Astrocyte of the spinal cord (primary cell): ENCODE results near the gene FAM234B.

ENCODE experiments used
- DNase-seq: peaks from one replicate; pipeline ENCODE4 v3.0.0; 2011; ENCODE audit warnings: low read depth, low spot score
- H3K4me3 ChIP-seq: 2 replicates; pipeline ENCODE4 v1.5.1; 2011; ENCODE audit warnings: low read depth, mild to moderate bottlenecking, low read length, moderate library complexity
- in situ Hi-C: cut with HindIII; loops from 2 replicates; pipeline ENCODE4 v1.10.0; 2017; ENCODE audit warnings: low sequenced_read_pairs
- TF ChIP-seq, protein P1 (sequence below): IDR thresholded peaks from 2 replicates; pipeline ENCODE4 v1.5.1; 2012; ENCODE audit warnings: low read depth, mild to moderate bottlenecking, low read length, inconsistent platforms

FAM234B gene

DNA sequence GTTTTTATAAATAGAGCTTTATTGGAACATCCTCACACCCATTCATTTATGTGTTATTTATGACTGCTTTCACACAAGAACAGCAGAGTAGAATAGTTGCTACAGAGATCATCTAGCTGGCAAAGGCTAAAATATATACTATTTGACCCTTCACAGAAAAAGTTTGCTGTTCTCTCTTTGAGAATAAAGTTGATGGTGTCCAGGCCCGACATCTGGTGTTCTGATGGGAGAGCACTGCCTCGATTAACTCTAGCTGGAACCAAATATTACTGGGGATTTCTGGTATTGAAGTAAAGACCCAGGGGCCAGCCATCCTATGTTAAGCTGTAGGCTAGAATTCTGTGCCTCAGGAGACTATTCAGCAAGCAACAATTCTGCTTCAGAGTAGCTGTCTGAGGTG lies 21.8 kb downstream of the FAM234B start:
- no peak for DNase-seq

DNA sequence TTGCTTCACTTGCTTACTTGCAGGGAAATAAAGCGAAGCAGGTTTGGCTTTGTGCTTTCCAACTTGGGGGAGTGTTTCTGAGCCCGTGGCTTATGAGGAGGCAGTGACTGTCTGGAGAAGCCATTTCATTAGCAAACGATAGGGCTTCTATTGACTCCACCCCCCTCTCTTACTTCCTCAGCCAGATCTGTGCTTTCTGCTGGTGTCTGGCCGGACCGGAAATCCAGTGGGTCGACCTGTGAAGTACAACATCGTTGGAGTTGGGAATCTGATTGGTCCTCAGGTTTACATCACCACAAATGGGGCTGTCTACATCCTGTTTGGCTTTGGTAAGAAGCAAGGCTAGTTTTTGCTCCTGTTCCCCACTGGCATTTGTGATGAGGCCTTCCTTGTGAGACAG lies 22.3 kb downstream of the FAM234B start:
- no peak for DNase-seq
- H3K4me3 ChIP-seq, result no peak overlapping the region
- TF ChIP-seq, protein P1, sequence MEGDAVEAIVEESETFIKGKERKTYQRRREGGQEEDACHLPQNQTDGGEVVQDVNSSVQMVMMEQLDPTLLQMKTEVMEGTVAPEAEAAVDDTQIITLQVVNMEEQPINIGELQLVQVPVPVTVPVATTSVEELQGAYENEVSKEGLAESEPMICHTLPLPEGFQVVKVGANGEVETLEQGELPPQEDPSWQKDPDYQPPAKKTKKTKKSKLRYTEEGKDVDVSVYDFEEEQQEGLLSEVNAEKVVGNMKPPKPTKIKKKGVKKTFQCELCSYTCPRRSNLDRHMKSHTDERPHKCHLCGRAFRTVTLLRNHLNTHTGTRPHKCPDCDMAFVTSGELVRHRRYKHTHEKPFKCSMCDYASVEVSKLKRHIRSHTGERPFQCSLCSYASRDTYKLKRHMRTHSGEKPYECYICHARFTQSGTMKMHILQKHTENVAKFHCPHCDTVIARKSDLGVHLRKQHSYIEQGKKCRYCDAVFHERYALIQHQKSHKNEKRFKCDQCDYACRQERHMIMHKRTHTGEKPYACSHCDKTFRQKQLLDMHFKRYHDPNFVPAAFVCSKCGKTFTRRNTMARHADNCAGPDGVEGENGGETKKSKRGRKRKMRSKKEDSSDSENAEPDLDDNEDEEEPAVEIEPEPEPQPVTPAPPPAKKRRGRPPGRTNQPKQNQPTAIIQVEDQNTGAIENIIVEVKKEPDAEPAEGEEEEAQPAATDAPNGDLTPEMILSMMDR, result no peak
- in situ Hi-C loops, result no loop called here

More for the DNA sequence above, 21.8 kb downstream of the FAM234B start:
- TF ChIP-seq, protein P1, result no peak
- H3K4me3 ChIP-seq, result no peak overlapping the region
- in situ Hi-C loops, result no loop called here

DNA sequence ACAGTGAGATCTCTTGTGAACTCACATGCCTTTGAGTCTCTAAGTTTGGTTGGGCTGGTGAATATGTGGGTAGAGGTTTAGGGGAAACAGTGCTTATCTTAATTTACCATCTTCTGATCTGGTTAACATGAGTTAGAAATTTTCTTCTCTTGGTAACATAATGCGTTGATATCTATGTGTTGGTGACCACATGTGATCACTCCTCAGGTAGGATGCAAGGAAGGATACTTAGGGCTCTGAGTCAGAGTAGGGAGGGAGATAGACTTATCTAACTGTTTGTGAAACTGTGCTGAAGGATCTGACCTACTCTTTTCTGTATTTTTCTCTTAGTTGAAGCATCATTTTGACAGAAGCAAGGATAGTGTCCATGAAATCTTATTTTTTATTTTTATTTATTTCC lies 23.1 kb downstream of the FAM234B start:
- TF ChIP-seq, protein P1, result no peak
- no peak overlapping the region for H3K4me3 ChIP-seq
- in situ Hi-C loops, result no loop called here
- no peak for DNase-seq

- H3K4me3 ChIP-seq, result no peak overlapping the region
- in situ Hi-C loops, result no loop called here
- no peak for DNase-seq
- TF ChIP-seq, protein P1, result no peak
Measured at GRCh38 chr12:13069380-13069779, 25.2 kb downstream of the FAM234B start.

DNA sequence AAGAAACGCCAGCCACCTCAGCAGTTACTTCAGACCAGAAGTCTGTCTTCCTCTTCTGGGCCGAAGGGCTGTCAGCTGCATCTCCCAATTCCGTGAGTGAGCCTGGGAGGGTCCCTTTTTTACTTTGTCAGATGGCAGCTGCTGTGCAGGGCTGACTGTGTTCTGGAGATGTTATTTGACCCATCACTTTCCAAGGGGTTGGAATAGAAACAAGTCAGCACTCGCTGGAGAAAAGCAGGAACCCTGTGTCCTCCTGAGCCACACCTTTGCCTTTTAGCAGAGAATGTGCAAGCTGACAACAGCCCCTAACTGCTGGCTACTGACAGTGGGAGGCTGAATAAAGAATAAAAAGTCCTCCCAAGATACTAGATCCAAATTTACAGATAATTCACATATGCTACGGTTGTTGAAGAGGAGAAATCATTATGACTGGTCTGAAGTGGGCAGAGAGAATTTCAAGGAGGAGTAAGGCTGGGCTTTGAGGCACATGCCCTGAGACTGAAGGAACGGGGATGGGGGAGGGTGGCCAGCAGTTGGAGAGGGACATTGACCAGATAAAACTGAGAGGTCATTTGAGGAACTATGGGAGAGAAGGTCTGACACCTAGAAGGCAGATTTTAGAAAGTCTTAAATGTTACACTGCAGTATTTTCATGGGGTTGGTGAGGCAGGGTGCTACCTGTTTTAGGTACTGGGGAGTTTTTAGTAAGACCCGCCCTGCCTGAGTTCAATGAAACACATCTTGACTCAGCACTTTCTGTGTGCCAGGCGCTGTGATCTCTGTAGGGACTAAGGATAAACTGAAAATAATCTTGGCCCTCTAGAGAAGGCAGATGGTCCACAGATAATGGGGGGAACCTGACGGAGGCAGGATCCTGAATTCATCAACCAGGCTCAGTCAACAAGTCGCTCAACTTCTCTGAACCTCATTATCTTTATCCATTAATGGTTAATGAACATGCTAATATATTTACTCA lies 27.4 kb downstream of the FAM234B start:
- DNase-seq, result no peak
- TF ChIP-seq, protein P1, result no peak
- in situ Hi-C loops, result no loop called here
- H3K4me3 ChIP-seq, result no peak overlapping the region

DNA sequence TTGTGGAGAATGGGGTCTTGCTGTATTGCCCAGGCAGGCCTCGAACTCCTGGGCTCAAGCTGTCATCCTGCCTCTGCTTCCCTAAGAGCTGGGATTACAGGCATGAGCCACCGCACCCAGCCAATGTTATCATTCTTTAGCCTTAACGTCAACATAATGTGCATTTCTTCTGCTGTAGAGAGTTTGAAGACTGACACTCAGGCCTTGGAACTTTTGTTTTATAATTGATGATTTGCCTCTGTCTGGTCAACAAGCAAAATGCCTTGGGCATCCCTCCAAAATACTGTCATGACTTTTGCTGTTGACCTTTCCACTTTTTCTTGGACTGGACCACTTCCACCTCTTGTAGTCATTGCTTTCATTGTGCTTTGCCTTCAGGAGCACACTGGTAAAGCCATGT lies 29.0 kb downstream of the FAM234B start:
- no peak overlapping the region for H3K4me3 ChIP-seq
- TF ChIP-seq, protein P1, result no peak
- in situ Hi-C loops, result no loop called here
- no peak for DNase-seq
